ENCODE measurements around the gene GLB1L.

The GLB1L gene

DNA sequence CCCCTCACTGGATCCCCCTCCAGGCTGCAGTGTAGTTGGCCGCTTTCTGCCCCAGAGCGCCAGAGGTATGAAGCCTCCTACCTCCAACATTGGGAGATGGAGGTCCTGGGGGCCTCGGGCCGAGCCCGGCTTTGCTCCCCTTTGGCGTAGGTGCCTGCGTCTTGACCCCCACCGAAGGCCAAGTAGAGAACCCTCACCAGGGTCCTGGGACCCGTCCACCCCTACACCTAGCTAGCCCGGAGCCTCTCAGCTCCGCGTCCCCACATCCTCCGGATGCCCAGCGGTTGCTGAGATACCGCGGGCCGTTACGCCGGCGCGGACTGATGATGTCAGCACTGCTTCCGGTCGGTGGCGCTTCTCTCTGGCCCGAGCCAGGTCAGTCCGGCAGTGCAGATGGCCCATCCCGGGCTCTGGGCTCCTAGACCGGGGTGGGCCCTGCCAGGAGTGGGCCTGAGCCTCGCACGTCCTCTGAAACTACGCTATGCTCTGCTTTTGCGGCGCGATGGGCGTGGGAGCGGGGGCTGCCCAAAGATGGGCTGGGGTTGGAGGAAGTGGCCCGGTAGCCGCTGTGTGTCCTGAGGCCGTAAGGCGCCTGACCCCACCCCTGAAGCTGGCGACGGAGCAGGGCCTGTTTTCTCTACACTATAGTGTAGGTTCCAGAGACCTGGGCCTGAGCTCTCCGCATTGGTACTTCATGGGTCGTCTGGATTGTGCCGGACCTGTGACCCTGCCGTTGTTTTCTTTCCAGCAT is at the start of gene GLB1L, which contains the start of gene STK16:
TSS of gene GLB1L (minus strand) at position 297 of the 751 bp plus-strand sequence. CDS start 1,871 bp downstream, outside the sequence.
TSS of gene STK16 (plus strand) at position 332 of the 751 bp plus-strand sequence. CDS start 521 bp downstream, outside the sequence.
- Histone ChIP-seq H3K36me3 (peaks cover 4 to 26% (median 18%) of the 10 kb centered on the region in 3 donors), H3K27ac (peak within 1 kb of the TSS; percentile 92 to 99), H3K4me3 (peak within 1 kb of the TSS; percentile 67 to 95), H3K9me3 (no peaks in the 10 kb centered on the region), H3K27me3 (no peaks in the 10 kb centered on the region), H3K4me1 (peaks cover 0 to 49% (median 44%) of the 10 kb centered on the region in 4 donors)
- peak; percentile 91 to 97 for DNase-seq
- intact Hi-C loops (cut with DNase I; ENCODE audit: low total_unique reads), result loop anchor here (2.0 kb wide), 1 partner anchor 15 kb away; no protein-coding TSS in a partner anchor
- TF ChIP-seq, protein P1, sequence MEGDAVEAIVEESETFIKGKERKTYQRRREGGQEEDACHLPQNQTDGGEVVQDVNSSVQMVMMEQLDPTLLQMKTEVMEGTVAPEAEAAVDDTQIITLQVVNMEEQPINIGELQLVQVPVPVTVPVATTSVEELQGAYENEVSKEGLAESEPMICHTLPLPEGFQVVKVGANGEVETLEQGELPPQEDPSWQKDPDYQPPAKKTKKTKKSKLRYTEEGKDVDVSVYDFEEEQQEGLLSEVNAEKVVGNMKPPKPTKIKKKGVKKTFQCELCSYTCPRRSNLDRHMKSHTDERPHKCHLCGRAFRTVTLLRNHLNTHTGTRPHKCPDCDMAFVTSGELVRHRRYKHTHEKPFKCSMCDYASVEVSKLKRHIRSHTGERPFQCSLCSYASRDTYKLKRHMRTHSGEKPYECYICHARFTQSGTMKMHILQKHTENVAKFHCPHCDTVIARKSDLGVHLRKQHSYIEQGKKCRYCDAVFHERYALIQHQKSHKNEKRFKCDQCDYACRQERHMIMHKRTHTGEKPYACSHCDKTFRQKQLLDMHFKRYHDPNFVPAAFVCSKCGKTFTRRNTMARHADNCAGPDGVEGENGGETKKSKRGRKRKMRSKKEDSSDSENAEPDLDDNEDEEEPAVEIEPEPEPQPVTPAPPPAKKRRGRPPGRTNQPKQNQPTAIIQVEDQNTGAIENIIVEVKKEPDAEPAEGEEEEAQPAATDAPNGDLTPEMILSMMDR (IDR thresholded peaks at IDR 0.05), result peak in 1 of 2 experiments; percentile 9

DNA sequence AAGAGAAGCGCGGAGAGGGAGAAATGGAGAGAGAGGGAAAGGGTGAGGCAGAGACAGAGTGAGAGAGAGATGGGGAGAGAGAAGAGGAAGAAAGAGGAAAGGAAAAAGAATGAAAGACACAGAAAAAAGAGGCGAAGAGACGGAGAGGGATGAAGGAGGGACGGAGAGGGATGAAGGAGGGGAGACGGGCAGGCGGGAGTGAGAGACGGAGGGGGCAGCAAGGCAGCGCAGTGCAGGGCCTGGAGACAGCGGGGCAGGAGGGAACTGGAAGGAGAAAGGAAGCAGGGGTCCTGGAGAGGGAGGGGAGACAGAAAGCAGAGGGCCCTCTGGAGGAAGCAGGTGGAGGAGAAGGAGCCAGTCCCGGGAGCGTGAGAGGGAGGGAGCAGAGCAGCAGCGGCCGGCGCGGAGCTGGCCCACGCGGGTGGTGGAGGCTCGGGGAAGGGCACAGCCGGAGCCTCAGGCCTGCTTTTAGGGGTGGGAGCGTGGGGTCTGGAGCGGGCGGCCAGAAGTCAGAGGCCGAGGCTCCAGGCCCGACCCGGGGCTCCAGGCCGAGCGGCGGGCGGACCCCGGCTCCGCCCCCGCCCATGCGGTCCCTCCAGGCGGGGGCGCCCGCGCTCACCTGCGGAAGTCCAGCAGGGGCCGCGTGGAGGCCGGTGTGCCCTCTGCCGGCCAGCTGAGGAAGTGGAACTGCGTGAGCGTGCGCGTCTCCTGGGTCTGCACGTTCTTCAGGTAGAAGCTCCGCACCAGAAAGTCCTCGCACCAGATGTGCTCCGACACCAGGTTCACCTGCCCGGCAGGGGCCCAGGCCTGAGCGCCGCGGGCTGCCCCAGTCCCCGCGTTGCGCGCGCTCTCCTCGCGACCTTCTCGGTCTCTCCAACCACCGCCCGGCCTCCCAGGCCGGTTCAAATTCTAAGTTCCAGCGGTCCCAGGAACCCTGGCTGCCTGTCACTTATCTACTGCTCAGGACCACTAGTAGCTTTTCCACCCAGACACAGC is 49.4 kb upstream of the GLB1L start:
- DNase-seq, result peak; percentile 82 to 87
- no peaks in the 10 kb centered on the region for H3K9me3 ChIP-seq
- TF ChIP-seq, protein P1 (IDR thresholded peaks at IDR 0.05), result peak; percentile 99 to 100
- H3K4me1 ChIP-seq, result peaks cover 0 to 29% (median 14%) of the 10 kb centered on the region in 4 donors
- H3K27ac ChIP-seq, result peak overlapping the region; percentile 78 to 86
- H3K36me3 ChIP-seq, result no peaks in the 10 kb centered on the region
- intact Hi-C loops (cut with DNase I; ENCODE audit: low total_unique reads), result loop anchor here (1.0 to 10.0 kb wide), 4 partner anchors 16 to 240 kb away; partner anchors contain the start of genes ANKZF1, ATG9A, DNAJB2 and NHEJ1
- H3K27me3 ChIP-seq, result peaks cover 0 to 12% of the 10 kb centered on the region in 2 donors
- peak overlapping the region; percentile 55 to 61 for H3K4me3 ChIP-seq

DNA sequence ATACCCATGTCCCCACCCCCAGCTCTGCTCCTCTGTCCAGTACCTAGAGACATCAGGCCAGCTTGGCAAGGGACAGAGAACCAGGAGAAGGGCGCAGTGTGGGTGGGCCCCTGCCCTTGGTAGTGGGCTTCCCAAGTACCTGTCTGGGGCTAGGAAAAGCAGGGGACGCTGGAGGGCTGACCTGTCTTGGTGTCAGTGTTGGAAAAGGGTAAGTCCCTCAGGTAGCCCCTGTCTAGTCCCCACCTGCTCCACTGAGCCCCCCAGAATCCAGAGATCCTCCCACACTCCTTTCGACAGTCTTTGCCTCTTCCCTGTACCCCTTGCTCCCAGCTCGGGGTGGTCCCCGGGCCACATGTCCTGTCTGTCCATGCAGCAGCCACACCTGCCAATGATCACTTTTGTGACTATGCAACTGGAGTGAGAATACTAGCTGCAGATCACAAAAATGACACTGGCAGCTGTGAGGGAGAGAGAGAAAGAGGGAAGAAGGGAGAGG is 48.5 kb upstream of the GLB1L start:
- DNase-seq, result no peak
- Histone ChIP-seq H3K36me3 (no peaks in the 10 kb centered on the region), H3K4me1 (peaks cover 0 to 36% (median 21%) of the 10 kb centered on the region in 4 donors), H3K27me3 (peaks cover 0 to 5% of the 10 kb centered on the region in 2 donors), H3K27ac (peak overlapping the region; percentile 78 to 86), H3K9me3 (no peaks in the 10 kb centered on the region), H3K4me3 (no peak overlapping the region)
- intact Hi-C loops (cut with DNase I; ENCODE audit: low total_unique reads), result loop anchor here (2.0 to 10.0 kb wide), 3 partner anchors 15 to 241 kb away; partner anchors contain the start of genes ANKZF1, ATG9A and DNAJB2
- TF ChIP-seq, protein P1 (IDR thresholded peaks at IDR 0.05), result no peak

DNA sequence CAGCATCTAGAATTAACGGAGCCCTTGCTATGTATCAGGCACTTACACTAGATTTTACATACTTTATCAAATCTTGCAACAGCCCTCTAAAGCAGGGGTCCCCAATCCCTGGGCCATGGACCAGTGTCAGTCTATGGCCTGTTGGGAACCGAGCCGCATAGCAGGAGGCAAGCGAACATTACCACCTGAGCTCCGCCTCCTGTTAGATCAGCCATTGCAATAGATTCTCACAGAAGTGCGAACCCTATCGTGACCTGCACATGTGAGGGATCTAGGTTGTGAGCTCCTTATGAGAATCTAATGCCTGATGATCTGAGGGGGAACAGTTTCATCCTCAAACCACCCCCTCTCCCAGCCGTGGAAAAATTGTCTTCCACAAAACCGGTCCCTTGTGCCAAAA is 47.4 kb upstream of the GLB1L start:
- TF ChIP-seq, protein P1 (IDR thresholded peaks at IDR 0.05), result no peak
- Histone ChIP-seq H3K27ac (no peak overlapping the region), H3K9me3 (no peaks in the 10 kb centered on the region), H3K36me3 (no peaks in the 10 kb centered on the region), H3K4me1 (peaks cover 0 to 35% (median 21%) of the 10 kb centered on the region in 4 donors), H3K27me3 (peaks cover 0 to 3% of the 10 kb centered on the region in 2 donors), H3K4me3 (no peak overlapping the region)
- no peak for DNase-seq
- intact Hi-C loops (cut with DNase I; ENCODE audit: low total_unique reads), result loop anchor here (10.0 kb wide), 2 partner anchors 68 to 242 kb away; partner anchors contain the start of genes ANKZF1 and ATG9A
